Glutamatergic neuron (in vitro differentiated cells): ENCODE results near the gene NSD1. TPM values are rescaled to one million over a fixed set of nuclear protein-coding genes. Genes with fewer than 3 reads are reported as not detected.

ENCODE experiments used
- DNase-seq: peaks from one replicate; pipeline ENCODE4 v3.0.0; 2022
- H3K27ac Mint-ChIP-seq: one replicate; pipeline ENCODE4 v1.8.0; 2020; ENCODE audit warnings: mild to moderate bottlenecking, mixed read lengths, inconsistent platforms; ENCODE audit not compliant: unreplicated experiment
- H3K27me3 Mint-ChIP-seq: one replicate; pipeline ENCODE4 v1.8.0; 2020; ENCODE audit warnings: mild to moderate bottlenecking, moderate library complexity, mixed read lengths, inconsistent platforms; ENCODE audit not compliant: unreplicated experiment
- H3K36me3 Mint-ChIP-seq: one replicate; pipeline ENCODE4 v1.8.0; 2020; ENCODE audit warnings: mild to moderate bottlenecking, mixed read lengths, inconsistent platforms; ENCODE audit not compliant: unreplicated experiment
- H3K4me1 Mint-ChIP-seq: one replicate; pipeline ENCODE4 v1.8.0; 2020; ENCODE audit warnings: mild to moderate bottlenecking, low read depth, mixed read lengths, inconsistent platforms; ENCODE audit not compliant: unreplicated experiment
- H3K4me3 Mint-ChIP-seq: one replicate; pipeline ENCODE4 v1.8.0; 2020; ENCODE audit warnings: mild to moderate bottlenecking, mixed read lengths, inconsistent platforms; ENCODE audit not compliant: unreplicated experiment
- H3K9me3 Mint-ChIP-seq: one replicate; pipeline ENCODE4 v1.8.0; 2020; ENCODE audit warnings: mild to moderate bottlenecking, moderate library complexity, mixed read lengths, inconsistent platforms; ENCODE audit not compliant: unreplicated experiment
- CTCF ChIP-seq: fragments of 200-600 bp; sonication (generic); IDR thresholded peaks from one replicate; pipeline ENCODE4 v1.5.0; 2021; ENCODE audit not compliant: partially characterized antibody, unreplicated experiment
- total RNA-seq: library from RNA; stranded (reverse); fragmentation: NEBNext Ultra II Directional; extraction: Animal tissue kit (Norgen Biotek cat#: 25700); gene quantifications from one replicate; pipeline ENCODE4 v1.2.1, GENCODE V29; 2021; ENCODE audit not compliant: unreplicated experiment

NSD1 gene
- total RNA-seq, 1 donor from 2014 or later, result 151 TPM

GRCh38 chr5:177128551-177128981 lies 5.0 kb upstream of the NSD1 start:
- H3K9me3 Mint-ChIP-seq, result peaks cover 5% of the 10 kb centered on the region
- H3K36me3 Mint-ChIP-seq, result no peaks in the 10 kb centered on the region
- TF ChIP-seq CTCF, result no peak
- peaks cover 6% of the 10 kb centered on the region for H3K4me1 Mint-ChIP-seq
- H3K4me3 Mint-ChIP-seq, result no peak overlapping the region
- H3K27me3 Mint-ChIP-seq, result peaks cover 12% of the 10 kb centered on the region
- DNase-seq, result no peak
- H3K27ac Mint-ChIP-seq, result no peak overlapping the region

DNA sequence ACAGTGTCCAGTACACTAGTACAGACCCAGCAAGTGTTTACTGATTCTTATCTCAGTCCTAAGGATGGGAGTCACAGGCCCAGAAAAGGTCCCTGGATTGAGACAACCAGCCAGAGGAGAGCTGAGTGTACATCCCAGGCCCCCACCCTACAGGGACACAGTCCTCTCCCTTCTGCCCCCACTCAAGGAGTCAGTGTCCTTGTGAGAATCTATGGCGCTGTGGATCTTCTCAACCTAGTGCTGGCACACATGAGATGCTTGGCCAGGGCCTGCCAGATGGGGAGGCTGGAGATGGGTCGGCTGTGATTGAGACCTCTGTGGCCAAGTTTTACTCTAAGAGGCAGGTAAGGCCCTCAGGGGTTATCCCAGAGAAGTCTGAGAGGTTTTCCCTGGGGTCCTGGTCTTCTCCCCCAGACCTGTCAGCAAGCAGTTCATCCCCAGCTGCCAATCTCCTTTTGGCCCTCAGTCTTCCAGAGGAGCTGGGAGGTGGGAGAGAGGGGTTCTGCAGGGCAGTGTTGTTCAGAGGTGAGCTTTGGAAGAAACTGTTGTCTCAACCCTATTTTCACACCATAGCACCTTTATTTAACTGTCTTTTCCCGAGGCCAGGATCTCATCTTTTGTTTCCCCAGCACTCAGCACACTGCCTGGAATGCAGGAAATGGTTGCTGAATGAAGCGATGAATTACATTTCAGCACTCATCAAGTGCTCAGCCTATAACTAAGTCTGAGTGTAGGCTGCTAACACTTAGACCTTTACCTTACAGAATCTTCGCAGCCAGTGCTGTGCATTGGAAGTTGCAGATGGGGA lies 3.2 kb upstream of the NSD1 start:
- Mint-ChIP-seq H3K27ac (peak overlapping the region; percentile 46), H3K27me3 (peaks cover 11% of the 10 kb centered on the region), H3K36me3 (no peaks in the 10 kb centered on the region), H3K4me1 (peaks cover 11% of the 10 kb centered on the region), H3K9me3 (peaks cover 5% of the 10 kb centered on the region), H3K4me3 (peak overlapping the region; percentile 67)
- DNase-seq, result no peak
- no peak for TF ChIP-seq CTCF

- Mint-ChIP-seq H3K36me3 (no peaks in the 10 kb centered on the region), H3K4me3 (peak overlapping the region; percentile 84), H3K27me3 (peaks cover 11% of the 10 kb centered on the region), H3K9me3 (peaks cover 5% of the 10 kb centered on the region), H3K27ac (peak overlapping the region; percentile 46), H3K4me1 (peaks cover 14% of the 10 kb centered on the region)
- no peak for TF ChIP-seq CTCF
- DNase-seq, result no peak
These were observed 2.6 kb upstream of the NSD1 start for GRCh38 chr5:177131019-177131320.

GRCh38 chr5:177131352-177132135 lies 2.0 kb upstream of the NSD1 start:
- Mint-ChIP-seq H3K4me3 (peak overlapping the region; percentile 84), H3K36me3 (no peaks in the 10 kb centered on the region), H3K4me1 (peaks cover 14% of the 10 kb centered on the region), H3K27me3 (peaks cover 11% of the 10 kb centered on the region), H3K27ac (peak overlapping the region; percentile 81), H3K9me3 (peaks cover 5% of the 10 kb centered on the region)
- no peak for TF ChIP-seq CTCF
- peak; percentile 56 for DNase-seq
